OCI-LY1 (cell line): ENCODE data around the gene SLC6A3.

ENCODE experiments used
- H2AFZ ChIP-seq: fragments of 200-600 bp; sonication (generic), shearing (Covaris generic); 2 replicates; pipeline ENCODE4 v1.6.0; 2014; ENCODE audit warnings: antibody characterized with exemption, mild to moderate bottlenecking, low read length
- H3F3A ChIP-seq: fragments of 200-600 bp; sonication (generic), shearing (Covaris generic); 2 replicates; pipeline ENCODE4 v1.6.0; 2014; ENCODE audit warnings: mild to moderate bottlenecking, antibody characterized with exemption, low read length, moderate library complexity; ENCODE audit not compliant: insufficient read depth
- H3K27ac ChIP-seq: fragments of 200-600 bp; sonication (generic); 2 replicates; pipeline ENCODE4 v1.5.1; 2014; ENCODE audit warnings: low read length, mixed run types, mild to moderate bottlenecking, low read depth; ENCODE audit not compliant: poor library complexity, severe bottlenecking
- H3K27me3 ChIP-seq: fragments of 200-600 bp; sonication (generic); 2 replicates; pipeline ENCODE4 v1.6.0; 2014; ENCODE audit warnings: antibody characterized with exemption, mild to moderate bottlenecking, low read length, moderate library complexity; ENCODE audit not compliant: insufficient read depth
- H3K36me3 ChIP-seq: fragments of 200-600 bp; sonication (generic); 2 replicates; pipeline ENCODE4 v1.6.1; 2014; ENCODE audit warnings: mild to moderate bottlenecking, antibody characterized with exemption, low read length, moderate library complexity, mixed read lengths; ENCODE audit not compliant: insufficient read depth
- H3K4me1 ChIP-seq: fragments of 200-600 bp; sonication (generic); 2 replicates; pipeline ENCODE4 v1.5.1; 2014; ENCODE audit warnings: mild to moderate bottlenecking, low read length, moderate library complexity; ENCODE audit not compliant: insufficient read depth, severe bottlenecking
- H3K4me2 ChIP-seq: fragments of 200-600 bp; sonication (generic), shearing (Covaris generic); 2 replicates; pipeline ENCODE4 v1.6.1; 2014; ENCODE audit warnings: low read length
- H3K4me3 ChIP-seq: fragments of 200-600 bp; sonication (generic); 2 replicates; pipeline ENCODE4 v1.5.1; 2014; ENCODE audit warnings: low read length, low read depth, mild to moderate bottlenecking, mixed read lengths; ENCODE audit not compliant: poor library complexity, severe bottlenecking
- H3K79me2 ChIP-seq: fragments of 200-600 bp; shearing (Covaris generic); 2 replicates; pipeline ENCODE4 v1.6.1; 2016; ENCODE audit warnings: mixed run types, low read length, mixed read lengths; ENCODE audit not compliant: insufficient read depth
- H3K9ac ChIP-seq: fragments of 200-600 bp; sonication (generic), shearing (Covaris generic); 2 replicates; pipeline ENCODE4 v1.6.1; 2014; ENCODE audit warnings: mild to moderate bottlenecking, low read length, mixed read lengths
- H3K9me2 ChIP-seq: fragments of 200-600 bp; sonication (generic), shearing (Covaris generic); 2 replicates; pipeline ENCODE4 v1.6.1; 2014; ENCODE audit warnings: low read depth, mild to moderate bottlenecking, low read length, mixed read lengths
- H3K9me3 ChIP-seq: fragments of 200-600 bp; shearing (Covaris generic); 2 replicates; pipeline ENCODE4 v1.6.1; 2014; ENCODE audit warnings: low read length, mixed read lengths
- H4K20me1 ChIP-seq: fragments of 200-600 bp; sonication (generic), shearing (Covaris generic); 2 replicates; pipeline ENCODE4 v1.6.0; 2016; ENCODE audit warnings: mild to moderate bottlenecking, low read length; ENCODE audit not compliant: insufficient read depth
- EZH2 ChIP-seq: fragments of 200-600 bp; sonication (generic), shearing (Covaris generic); IDR thresholded peaks from 2 replicates; pipeline ENCODE4 v1.8.0; 2017; ENCODE audit warnings: borderline replicate concordance, mixed run types, mild to moderate bottlenecking, antibody characterized with exemption, low read length, moderate library complexity, mixed read lengths
- TF ChIP-seq, protein P1 (sequence below): fragments of 200-600 bp; sonication (generic), shearing (Covaris generic); IDR thresholded peaks from 2 replicates; pipeline ENCODE4 v1.5.1; 2017; ENCODE audit warnings: mild to moderate bottlenecking, antibody characterized with exemption, low read length, moderate library complexity, mixed read lengths

The SLC6A3 gene

DNA sequence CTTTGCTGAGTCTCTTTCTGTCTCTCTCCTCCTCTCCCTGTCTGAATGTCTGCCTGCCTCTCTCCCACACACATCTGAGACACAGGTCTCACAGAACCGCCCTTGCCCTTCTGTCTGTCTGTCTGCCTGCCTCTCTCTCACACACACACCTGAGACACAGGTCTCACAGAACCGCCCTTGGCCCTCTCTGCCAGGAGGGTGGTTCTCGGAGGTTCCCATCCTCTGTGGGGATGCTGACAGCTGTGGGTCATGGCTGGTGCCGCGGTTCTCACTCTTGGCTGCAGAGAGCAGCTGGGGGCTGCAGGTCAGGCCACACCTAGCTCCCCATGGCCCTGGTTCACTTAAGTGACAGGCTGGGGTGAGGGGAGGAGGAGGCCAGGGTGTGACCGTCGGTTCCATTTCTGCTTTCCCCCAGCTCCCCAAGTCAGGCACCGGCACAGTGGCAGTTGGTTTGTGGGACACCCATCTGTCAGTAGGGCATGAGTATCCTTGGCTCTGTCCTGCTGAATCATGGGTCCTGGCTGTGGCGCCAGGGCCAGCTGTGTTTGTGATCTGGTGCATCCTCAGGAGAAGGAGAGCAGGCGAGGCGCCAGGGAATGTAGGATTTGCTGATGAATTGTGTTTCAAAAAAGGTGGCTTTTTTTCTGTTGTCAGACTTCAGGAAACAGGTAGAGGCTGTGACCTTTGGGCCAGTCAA lies 58.0 kb downstream of the SLC6A3 start:
- peaks cover 3% of the 10 kb centered on the region; the same call in 1 of the 2 replicates for H3K27me3 ChIP-seq
- H2AFZ ChIP-seq = no peak overlapping the region
- no peaks in the 10 kb centered on the region for H3K36me3 ChIP-seq
- TF ChIP-seq, protein P1, sequence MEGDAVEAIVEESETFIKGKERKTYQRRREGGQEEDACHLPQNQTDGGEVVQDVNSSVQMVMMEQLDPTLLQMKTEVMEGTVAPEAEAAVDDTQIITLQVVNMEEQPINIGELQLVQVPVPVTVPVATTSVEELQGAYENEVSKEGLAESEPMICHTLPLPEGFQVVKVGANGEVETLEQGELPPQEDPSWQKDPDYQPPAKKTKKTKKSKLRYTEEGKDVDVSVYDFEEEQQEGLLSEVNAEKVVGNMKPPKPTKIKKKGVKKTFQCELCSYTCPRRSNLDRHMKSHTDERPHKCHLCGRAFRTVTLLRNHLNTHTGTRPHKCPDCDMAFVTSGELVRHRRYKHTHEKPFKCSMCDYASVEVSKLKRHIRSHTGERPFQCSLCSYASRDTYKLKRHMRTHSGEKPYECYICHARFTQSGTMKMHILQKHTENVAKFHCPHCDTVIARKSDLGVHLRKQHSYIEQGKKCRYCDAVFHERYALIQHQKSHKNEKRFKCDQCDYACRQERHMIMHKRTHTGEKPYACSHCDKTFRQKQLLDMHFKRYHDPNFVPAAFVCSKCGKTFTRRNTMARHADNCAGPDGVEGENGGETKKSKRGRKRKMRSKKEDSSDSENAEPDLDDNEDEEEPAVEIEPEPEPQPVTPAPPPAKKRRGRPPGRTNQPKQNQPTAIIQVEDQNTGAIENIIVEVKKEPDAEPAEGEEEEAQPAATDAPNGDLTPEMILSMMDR = no peak
- TF ChIP-seq EZH2 = no peak
- H3K9me2 ChIP-seq = no peaks in the 10 kb centered on the region
- H3F3A ChIP-seq = no peaks in the 10 kb centered on the region
- no peaks in the 10 kb centered on the region for H4K20me1 ChIP-seq
- peaks cover 11% of the 10 kb centered on the region for H3K4me1 ChIP-seq
- H3K9ac ChIP-seq = no peak overlapping the region
- H3K9me3 ChIP-seq = no peaks in the 10 kb centered on the region
- no peak overlapping the region for H3K27ac ChIP-seq
- no peak overlapping the region; the same call in 1 of the 2 replicates for H3K4me2 ChIP-seq
- no peaks in the 10 kb centered on the region for H3K79me2 ChIP-seq
- H3K4me3 ChIP-seq = no peak overlapping the region

DNA sequence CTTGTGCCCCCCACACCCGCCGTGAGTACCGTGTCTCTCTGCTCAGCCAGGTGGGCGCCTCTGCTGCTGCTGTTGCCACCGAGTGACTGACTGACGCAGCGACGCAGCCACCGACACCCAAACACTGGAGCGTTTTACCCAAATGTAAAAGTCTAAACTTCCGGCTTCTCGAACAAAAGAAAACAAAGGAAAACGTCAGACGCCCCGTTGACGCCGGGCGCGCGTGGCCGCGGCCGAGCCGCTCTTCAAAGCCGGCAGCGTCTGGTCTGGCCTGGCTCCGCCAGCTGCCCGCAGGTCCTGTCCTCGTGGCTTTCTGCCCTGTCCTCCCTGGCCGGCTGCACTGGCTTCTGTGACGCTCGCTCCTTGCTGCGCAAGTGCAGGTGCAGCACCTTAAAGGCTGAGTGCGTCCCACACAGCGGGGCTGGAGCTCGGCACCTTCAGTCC lies 58.9 kb downstream of the SLC6A3 start:
- H3K36me3 ChIP-seq = no peaks in the 10 kb centered on the region
- H2AFZ ChIP-seq = 0 out of 2 replicates have a peak overlapping the region, but pooled peaks have one; percentile 2
- no peaks in the 10 kb centered on the region for H3F3A ChIP-seq
- no peaks in the 10 kb centered on the region for H3K79me2 ChIP-seq
- H3K4me2 ChIP-seq = peak overlapping the region; percentile 76
- no peak overlapping the region for H3K27ac ChIP-seq
- H3K4me3 ChIP-seq = peak overlapping the region; percentile 63
- H3K27me3 ChIP-seq = peaks cover 3% of the 10 kb centered on the region; the same call in 1 of the 2 replicates
- peaks cover 11% of the 10 kb centered on the region for H3K4me1 ChIP-seq
- H4K20me1 ChIP-seq = no peaks in the 10 kb centered on the region
- no peak for TF ChIP-seq EZH2
- TF ChIP-seq, protein P1 = no peak
- H3K9me2 ChIP-seq = no peaks in the 10 kb centered on the region
- peak overlapping the region; percentile 59 for H3K9ac ChIP-seq
- H3K9me3 ChIP-seq = no peaks in the 10 kb centered on the region

DNA sequence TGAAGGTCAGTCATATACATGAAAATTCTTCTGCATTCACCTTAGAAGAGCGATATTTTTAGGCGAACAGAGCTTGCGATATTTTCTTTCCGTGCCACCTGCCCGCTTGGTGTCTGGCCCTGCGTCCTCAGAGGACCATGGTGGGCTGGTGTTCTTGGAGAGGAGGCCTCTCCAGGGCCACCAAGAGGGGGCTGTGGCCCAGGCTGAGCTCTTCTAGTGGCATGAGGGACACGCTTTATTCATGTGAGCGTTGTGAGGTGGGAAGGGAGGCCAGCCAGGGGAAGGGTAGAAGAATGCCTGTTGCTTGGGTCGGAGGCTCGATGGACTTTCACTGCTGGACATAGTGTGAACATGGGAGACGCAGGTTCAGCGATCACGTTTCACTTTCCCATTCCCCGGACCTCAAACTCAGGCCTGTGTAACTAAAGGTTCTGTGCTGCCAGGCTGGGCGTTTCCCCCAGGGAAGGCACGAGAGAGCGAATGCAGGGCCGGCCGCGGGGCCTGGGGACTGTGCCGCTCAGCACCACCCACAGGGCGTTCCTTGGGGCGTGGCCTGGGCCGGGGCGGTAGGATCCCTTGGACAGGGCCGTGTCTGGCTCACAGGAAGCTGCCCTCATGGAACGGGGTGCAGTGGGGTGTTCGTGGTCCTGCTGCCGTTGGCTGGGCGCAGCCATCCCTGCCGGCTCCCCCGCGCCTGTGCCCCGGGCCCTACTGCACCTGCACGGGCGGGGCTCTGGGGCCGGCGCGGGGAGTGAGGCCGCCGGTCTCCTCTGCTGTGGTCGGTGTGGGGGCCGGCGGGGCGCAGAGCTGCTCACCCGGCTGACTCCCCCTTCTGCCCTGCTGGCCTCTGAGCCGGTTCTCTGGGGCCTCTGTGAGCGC lies 59.6 kb downstream of the SLC6A3 start:
- Histone ChIP-seq H3K27ac (no peak overlapping the region), H3K79me2 (no peaks in the 10 kb centered on the region), H3K4me3 (peak overlapping the region; percentile 63), H3K9me2 (no peaks in the 10 kb centered on the region), H4K20me1 (no peaks in the 10 kb centered on the region), H3K4me1 (peaks cover 11% of the 10 kb centered on the region), H3K4me2 (peak overlapping the region; percentile 76), H3K27me3 (peaks cover 3% of the 10 kb centered on the region; the same call in 1 of the 2 replicates), H3K9ac (peak overlapping the region; percentile 59), H3K9me3 (no peaks in the 10 kb centered on the region), H3K36me3 (no peaks in the 10 kb centered on the region), H3F3A (no peaks in the 10 kb centered on the region), H2AFZ (0 out of 2 replicates have a peak overlapping the region, but pooled peaks have one; percentile 2)
- TF ChIP-seq, protein P1 = no peak
- TF ChIP-seq EZH2 = no peak
